SK-N-SH treated with all-trans-retinoic acid at 6 μM for 48 hours (cell line): ENCODE results near the gene COMMD3.

Source experiments
- ATAC-seq: fragments of 200-7000 bp; cut with Tn5 transposase; 3 replicates; pipeline ENCODE4 v1.9.1; 2020; ENCODE audit warnings: mild to moderate bottlenecking, moderate library complexity
- ARNTL ChIP-seq: fragments of 450-650 bp; formaldehyde crosslinking; IDR thresholded peaks from 2 replicates; pipeline ENCODE4 v1.5.0; 2020; ENCODE audit warnings: low read depth, mild to moderate bottlenecking, moderate library complexity, borderline replicate concordance
- BACH2 ChIP-seq: fragments of 250-450 bp; sonication (Bioruptor Pico); IDR thresholded peaks from 2 replicates; pipeline ENCODE4 v1.9.0; 2021; ENCODE audit warnings: mild to moderate bottlenecking, borderline replicate concordance
- CSDC2 ChIP-seq: fragments of 250-450 bp; sonication (Bioruptor Pico); IDR thresholded peaks from 2 replicates; pipeline ENCODE4 v1.5.0; 2020; ENCODE audit warnings: mild to moderate bottlenecking, moderate library complexity
- CSRNP3 ChIP-seq: fragments of 250-450 bp; sonication (Bioruptor Pico); IDR thresholded peaks from 2 replicates; pipeline ENCODE4 v1.5.1; 2021; ENCODE audit warnings: mild to moderate bottlenecking, moderate library complexity
- ISL1 ChIP-seq: fragments of 250-450 bp; sonication (Bioruptor Pico); IDR thresholded peaks from 2 replicates; pipeline ENCODE4 v2.1.2; 2022; ENCODE audit warnings: mild to moderate bottlenecking, moderate library complexity
- OSR1 ChIP-seq: fragments of 250-450 bp; sonication (Bioruptor Pico); IDR thresholded peaks from 2 replicates; pipeline ENCODE4 v1.8.0; 2022; ENCODE audit warnings: moderate library complexity, mild to moderate bottlenecking, inconsistent platforms
- RARB ChIP-seq: fragments of 250-450 bp; sonication (Bioruptor Pico); IDR thresholded peaks from 2 replicates; pipeline ENCODE4 v1.8.0; 2021; ENCODE audit warnings: mild to moderate bottlenecking, moderate library complexity
- ZC3H10 ChIP-seq: fragments of 250-450 bp; sonication (Bioruptor Pico); IDR thresholded peaks from 2 replicates; pipeline ENCODE4 v1.5.1; 2021; ENCODE audit warnings: mild to moderate bottlenecking, moderate library complexity
- ZFP3 ChIP-seq: fragments of 250-450 bp; sonication (Bioruptor Pico); IDR thresholded peaks from 2 replicates; pipeline ENCODE4 v1.5.0; 2020; ENCODE audit warnings: mild to moderate bottlenecking, moderate library complexity
- ZNF70 ChIP-seq: fragments of 450-650 bp; formaldehyde crosslinking; IDR thresholded peaks from 2 replicates; pipeline ENCODE4 v1.5.0; 2020; ENCODE audit warnings: mild to moderate bottlenecking, moderate library complexity
- ZNF8 ChIP-seq: fragments of 450-650 bp; formaldehyde crosslinking; IDR thresholded peaks from 2 replicates; pipeline ENCODE4 v1.5.0; 2020; ENCODE audit warnings: mild to moderate bottlenecking, moderate library complexity
- TF ChIP-seq, protein P1 (sequence below): fragments of 250-450 bp; sonication (Bioruptor Pico); IDR thresholded peaks from 2 replicates; pipeline ENCODE4 v1.5.1; 2020; ENCODE audit warnings: low read depth, mild to moderate bottlenecking, moderate library complexity
- TF ChIP-seq, protein P2 (sequence below): fragments of 250-450 bp; sonication (Bioruptor Pico); IDR thresholded peaks from 2 replicates; pipeline ENCODE4 v1.8.0; 2020; ENCODE audit warnings: mild to moderate bottlenecking, moderate library complexity, borderline replicate concordance
- TF ChIP-seq, protein P3 (sequence below): fragments of 250-450 bp; sonication (Bioruptor Pico); IDR thresholded peaks from 2 replicates; pipeline ENCODE4 v1.8.0; 2021; ENCODE audit warnings: low read depth, mild to moderate bottlenecking, moderate library complexity, borderline replicate concordance

Gene COMMD3

DNA sequence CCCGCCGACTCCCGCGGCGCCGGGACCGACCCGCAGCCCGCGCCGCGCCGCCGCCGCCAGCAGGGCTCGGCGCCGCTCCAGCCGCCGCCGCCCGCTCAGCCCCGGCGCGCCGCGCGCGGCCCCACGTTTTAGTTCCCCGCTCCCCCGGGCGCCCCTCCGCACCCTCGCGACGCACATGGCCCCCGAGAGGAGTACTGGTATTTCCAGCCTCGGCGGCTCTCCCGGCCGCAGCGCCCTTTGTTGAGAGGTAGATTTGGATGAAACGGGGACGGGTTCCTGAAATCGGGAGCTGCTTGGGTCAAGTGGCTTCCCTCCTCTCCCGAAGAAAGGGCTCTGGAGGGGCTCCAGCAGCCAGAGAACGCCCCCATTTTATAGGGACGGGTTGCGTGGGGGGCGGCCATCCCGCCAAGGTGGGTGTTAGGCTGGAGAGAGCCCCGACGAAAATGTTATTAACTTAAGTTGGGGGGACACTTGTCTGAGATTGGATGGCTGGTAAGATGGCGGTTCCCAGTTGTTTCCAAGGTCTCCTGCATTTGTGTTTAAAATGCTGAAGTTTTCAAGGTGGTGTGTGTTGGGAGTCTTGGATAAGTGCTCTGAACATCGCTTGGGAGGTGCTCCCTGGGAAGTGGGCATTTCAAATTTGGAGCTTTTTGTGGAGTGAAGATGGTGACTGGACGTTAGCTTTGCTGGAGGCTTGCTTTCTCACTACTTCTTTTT is 5.9 kb downstream of the COMMD3 start (continued):
- TF ChIP-seq, protein P1, sequence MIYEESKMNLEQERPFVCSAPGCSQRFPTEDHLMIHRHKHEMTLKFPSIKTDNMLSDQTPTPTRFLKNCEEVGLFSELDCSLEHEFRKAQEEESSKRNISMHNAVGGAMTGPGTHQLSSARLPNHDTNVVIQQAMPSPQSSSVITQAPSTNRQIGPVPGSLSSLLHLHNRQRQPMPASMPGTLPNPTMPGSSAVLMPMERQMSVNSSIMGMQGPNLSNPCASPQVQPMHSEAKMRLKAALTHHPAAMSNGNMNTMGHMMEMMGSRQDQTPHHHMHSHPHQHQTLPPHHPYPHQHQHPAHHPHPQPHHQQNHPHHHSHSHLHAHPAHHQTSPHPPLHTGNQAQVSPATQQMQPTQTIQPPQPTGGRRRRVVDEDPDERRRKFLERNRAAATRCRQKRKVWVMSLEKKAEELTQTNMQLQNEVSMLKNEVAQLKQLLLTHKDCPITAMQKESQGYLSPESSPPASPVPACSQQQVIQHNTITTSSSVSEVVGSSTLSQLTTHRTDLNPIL (CRISPR knock-in tag): no peak

GRCh38 chr10:22322641-22323160 is 6.5 kb downstream of the COMMD3 start:
- TF ChIP-seq CSRNP3 (no peak), ZC3H10 (CRISPR knock-in tag) (no peak), ZNF70 (CRISPR knock-in tag) (no peak), ZFP3 (CRISPR knock-in tag) (no peak), ARNTL (no peak), OSR1 (CRISPR knock-in tag) (no peak), CSDC2 (CRISPR knock-in tag) (no peak), ZNF8 (CRISPR knock-in tag) (no peak)
- TF ChIP-seq, protein P2, sequence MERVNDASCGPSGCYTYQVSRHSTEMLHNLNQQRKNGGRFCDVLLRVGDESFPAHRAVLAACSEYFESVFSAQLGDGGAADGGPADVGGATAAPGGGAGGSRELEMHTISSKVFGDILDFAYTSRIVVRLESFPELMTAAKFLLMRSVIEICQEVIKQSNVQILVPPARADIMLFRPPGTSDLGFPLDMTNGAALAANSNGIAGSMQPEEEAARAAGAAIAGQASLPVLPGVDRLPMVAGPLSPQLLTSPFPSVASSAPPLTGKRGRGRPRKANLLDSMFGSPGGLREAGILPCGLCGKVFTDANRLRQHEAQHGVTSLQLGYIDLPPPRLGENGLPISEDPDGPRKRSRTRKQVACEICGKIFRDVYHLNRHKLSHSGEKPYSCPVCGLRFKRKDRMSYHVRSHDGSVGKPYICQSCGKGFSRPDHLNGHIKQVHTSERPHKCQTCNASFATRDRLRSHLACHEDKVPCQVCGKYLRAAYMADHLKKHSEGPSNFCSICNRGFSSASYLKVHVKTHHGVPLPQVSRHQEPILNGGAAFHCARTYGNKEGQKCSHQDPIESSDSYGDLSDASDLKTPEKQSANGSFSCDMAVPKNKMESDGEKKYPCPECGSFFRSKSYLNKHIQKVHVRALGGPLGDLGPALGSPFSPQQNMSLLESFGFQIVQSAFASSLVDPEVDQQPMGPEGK (CRISPR knock-in tag): no peak
- TF ChIP-seq, protein P1 (CRISPR knock-in tag): no peak
- TF ChIP-seq, protein P3, sequence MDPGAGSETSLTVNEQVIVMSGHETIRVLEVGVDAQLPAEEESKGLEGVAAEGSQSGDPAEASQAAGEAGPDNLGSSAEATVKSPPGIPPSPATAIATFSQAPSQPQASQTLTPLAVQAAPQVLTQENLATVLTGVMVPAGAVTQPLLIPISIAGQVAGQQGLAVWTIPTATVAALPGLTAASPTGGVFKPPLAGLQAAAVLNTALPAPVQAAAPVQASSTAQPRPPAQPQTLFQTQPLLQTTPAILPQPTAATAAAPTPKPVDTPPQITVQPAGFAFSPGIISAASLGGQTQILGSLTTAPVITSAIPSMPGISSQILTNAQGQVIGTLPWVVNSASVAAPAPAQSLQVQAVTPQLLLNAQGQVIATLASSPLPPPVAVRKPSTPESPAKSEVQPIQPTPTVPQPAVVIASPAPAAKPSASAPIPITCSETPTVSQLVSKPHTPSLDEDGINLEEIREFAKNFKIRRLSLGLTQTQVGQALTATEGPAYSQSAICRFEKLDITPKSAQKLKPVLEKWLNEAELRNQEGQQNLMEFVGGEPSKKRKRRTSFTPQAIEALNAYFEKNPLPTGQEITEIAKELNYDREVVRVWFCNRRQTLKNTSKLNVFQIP (CRISPR knock-in tag): no peak
- TF ChIP-seq, all 23 proteins: peak for 0
- no peak for ATAC-seq

- TF ChIP-seq ARNTL: no peak
- no peak for TF ChIP-seq ZNF70 (CRISPR knock-in tag)
- no peak for TF ChIP-seq ISL1 (CRISPR knock-in tag)
- no peak for TF ChIP-seq RARB (CRISPR knock-in tag)
- TF ChIP-seq, protein P1 (CRISPR knock-in tag): no peak
- no peak for TF ChIP-seq BACH2 (CRISPR knock-in tag)
- TF ChIP-seq, protein P2 (CRISPR knock-in tag): no peak
- TF ChIP-seq, all 23 proteins: peak for 0
- ATAC-seq: no peak
Observed at GRCh38 chr10:22323538-22324305, 7.5 kb downstream of the COMMD3 start.
